Stimulated activated CD8-positive, alpha-beta memory T cell treated with anti-CD3 and anti-CD28 coated beads, Interleukin-4, amount 100 ng/mL, for 48 hours (primary cell): ENCODE measurements around the gene GTPBP3.
"Not testable (repeated sequence)": the region's sequence is repeated elsewhere in the genome, so short reads cannot be mapped to it uniquely, and the experiment has no call there.

Experiments
- DNase-seq: peaks from one replicate; pipeline ENCODE4 v3.0.0-alpha.2; 2020

Gene GTPBP3

GRCh38 chr19:17347361-17347760 lies 10.0 kb downstream of the GTPBP3 start:
- DNase-seq, result no peak

GRCh38 chr19:17347877-17348276 lies 10.5 kb downstream of the GTPBP3 start:
- DNase-seq, result no peak

- DNase-seq, result no peak
These were observed 11.3 kb downstream of the GTPBP3 start for GRCh38 chr19:17348700-17349099.

- DNase-seq, result no peak
These were observed 14.6 kb downstream of the GTPBP3 start for GRCh38 chr19:17351815-17352435.

GRCh38 chr19:17352608-17353280 lies 15.4 kb downstream of the GTPBP3 start:
- DNase-seq, result no peak

- no peak for DNase-seq
These were observed 16.0 kb downstream of the GTPBP3 start for GRCh38 chr19:17353386-17353785.

- no peak for DNase-seq
These were observed 19.8 kb downstream of the GTPBP3 start for GRCh38 chr19:17357078-17357666.

GRCh38 chr19:17357724-17358123 lies 20.4 kb downstream of the GTPBP3 start:
- no peak for DNase-seq

GRCh38 chr19:17358395-17358794 lies 21.0 kb downstream of the GTPBP3 start:
- no peak for DNase-seq

GRCh38 chr19:17359905-17360800 lies 22.8 kb downstream of the GTPBP3 start:
- no peak for DNase-seq

- not testable (repeated sequence) for DNase-seq
These were observed 26.7 kb downstream of the GTPBP3 start for GRCh38 chr19:17363852-17364605.

- no peak for DNase-seq
These were observed 28.0 kb downstream of the GTPBP3 start for GRCh38 chr19:17365361-17365760.

- no peak for DNase-seq
These were observed 32.8 kb downstream of the GTPBP3 start for GRCh38 chr19:17370026-17370587.

- no peak for DNase-seq
These were observed 39.7 kb downstream of the GTPBP3 start, which contains the start of gene PLVAP for GRCh38 chr19:17376935-17377600. TSS of gene PLVAP (minus strand) at chr19:17377342. CDS start at chr19:17377288, 54 bp downstream.

GRCh38 chr19:17378271-17378670 lies 40.9 kb downstream of the GTPBP3 start:
- DNase-seq, result no peak

- DNase-seq, result no peak
These were observed 41.9 kb downstream of the GTPBP3 start for GRCh38 chr19:17379221-17379631.

GRCh38 chr19:17380426-17381138 lies 43.2 kb downstream of the GTPBP3 start:
- DNase-seq, result no peak

- peak; percentile 81 for DNase-seq
These were observed 48.7 kb downstream of the GTPBP3 start for GRCh38 chr19:17385878-17386611.

GRCh38 chr19:17389288-17389687 lies 51.9 kb downstream of the GTPBP3 start:
- no peak for DNase-seq
